ENCODE results near the gene PRR15.
"Not testable (repeated sequence)": the region's sequence is repeated elsewhere in the genome, so short reads cannot be mapped to it uniquely, and the experiment has no call there.

PRR15 gene

GRCh38 chr7:29563590-29564495 lies at the start of gene PRR15:
Gene PRR15 (plus strand): TSS chr7:29563835. CDS start chr7:29566330, 2,495 bp downstream.
- DNase-seq (ENCODE audit: low read depth) = no peak
- H3K4me3 ChIP-seq (ENCODE audit: low read depth, low read length) = peak within 1 kb of the TSS; percentile 59

- no peak for DNase-seq (ENCODE audit: low read depth)
Measured at GRCh38 chr7:29516491-29516890, 47.1 kb upstream of the PRR15 start.

GRCh38 chr7:29518616-29519015 lies 45.0 kb upstream of the PRR15 start:
- DNase-seq (ENCODE audit: low read depth) = no peak
- H3K4me3 ChIP-seq (ENCODE audit: low read depth, low read length) = no peak overlapping the region

More at GRCh38 chr7:29516491-29516890, 47.1 kb upstream of the PRR15 start:
- no peak overlapping the region for H3K4me3 ChIP-seq (ENCODE audit: low read depth, low read length)

- H3K4me3 ChIP-seq (ENCODE audit: low read depth, low read length) = no peak overlapping the region
- no peak for DNase-seq (ENCODE audit: low read depth)
Measured at GRCh38 chr7:29523728-29524127, 39.9 kb upstream of the PRR15 start.

DNA sequence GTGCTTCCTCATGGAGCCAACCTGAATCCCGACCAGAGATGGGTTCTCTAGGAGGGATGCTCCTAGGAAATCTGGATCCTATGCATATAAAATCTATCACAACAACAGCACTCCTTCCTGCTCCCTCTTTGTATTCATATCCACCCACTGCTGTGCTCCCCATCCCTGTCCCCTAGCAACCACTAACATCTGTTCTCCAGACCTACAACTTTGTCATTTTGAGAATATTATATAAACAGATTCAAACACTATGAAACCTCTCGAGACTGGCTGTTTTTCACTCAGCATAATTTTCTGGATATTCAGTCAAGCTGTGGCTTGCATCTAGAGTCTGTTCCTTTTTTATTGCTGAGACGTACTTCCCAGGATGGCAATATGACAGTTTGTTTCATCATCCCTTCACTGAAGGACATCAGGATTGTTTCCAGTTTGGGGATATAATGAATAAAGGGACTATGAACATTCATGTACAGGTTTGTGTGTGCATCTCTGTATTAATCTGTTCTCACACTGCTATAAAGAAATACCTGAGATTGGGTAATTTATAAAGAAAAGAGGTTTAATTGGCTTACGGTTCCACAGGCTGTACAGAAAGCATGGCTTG lies 36.0 kb upstream of the PRR15 start:
- no peak for DNase-seq (ENCODE audit: low read depth)

GRCh38 chr7:29528526-29528925 lies 35.1 kb upstream of the PRR15 start:
- H3K4me3 ChIP-seq (ENCODE audit: low read depth, low read length); DNase-seq (ENCODE audit: low read depth): not testable (repeated sequence)

More for the DNA sequence above, 36.0 kb upstream of the PRR15 start:
- H3K4me3 ChIP-seq (ENCODE audit: low read depth, low read length) = no peak overlapping the region

DNA sequence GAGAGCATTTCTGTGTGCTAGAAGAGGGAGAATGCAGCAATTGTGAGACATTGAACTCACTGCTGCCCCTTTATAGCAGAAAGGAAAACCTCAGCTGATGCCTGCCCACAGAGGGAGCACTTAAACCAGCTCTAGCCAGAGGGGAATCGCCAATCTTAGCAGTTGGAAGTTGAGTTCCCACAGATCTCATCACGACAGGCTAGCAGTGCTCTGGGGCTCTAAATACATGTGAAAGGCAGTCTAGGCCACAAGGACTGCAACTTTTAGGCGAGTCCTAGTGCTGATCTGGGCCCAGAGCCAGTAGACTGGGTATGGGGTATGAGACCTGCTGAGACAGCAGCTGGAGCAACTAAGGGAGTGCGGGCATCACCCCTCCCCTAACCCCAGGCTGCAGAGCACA lies 25.2 kb upstream of the PRR15 start:
- no peak for DNase-seq (ENCODE audit: low read depth)
- H3K4me3 ChIP-seq (ENCODE audit: low read depth, low read length) = no peak overlapping the region

DNA sequence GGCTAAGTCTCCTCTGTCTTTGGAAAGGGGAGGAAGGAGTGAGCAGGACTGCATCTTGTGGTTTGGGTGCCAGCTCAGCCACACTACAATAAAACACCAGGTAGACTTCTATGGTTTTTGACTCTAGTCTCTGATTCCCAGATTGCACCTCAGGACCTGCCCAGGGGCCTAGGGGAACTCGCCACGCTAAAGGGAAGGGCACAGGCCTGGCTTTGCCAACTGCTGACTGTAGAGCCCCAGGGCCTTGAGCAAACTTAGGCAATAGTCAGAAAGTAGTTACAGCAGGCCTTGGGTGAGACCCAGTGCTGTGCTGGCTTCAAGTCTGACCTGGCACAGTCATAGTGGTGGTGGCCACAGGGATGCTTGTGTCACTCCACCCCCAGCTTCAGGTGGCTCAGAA lies 24.2 kb upstream of the PRR15 start:
- no peak for DNase-seq (ENCODE audit: low read depth)
- no peak overlapping the region for H3K4me3 ChIP-seq (ENCODE audit: low read depth, low read length)

GRCh38 chr7:29547421-29547820 lies 16.2 kb upstream of the PRR15 start:
- DNase-seq (ENCODE audit: low read depth) = no peak
- no peak overlapping the region for H3K4me3 ChIP-seq (ENCODE audit: low read depth, low read length)

- no peak for DNase-seq (ENCODE audit: low read depth)
- H3K4me3 ChIP-seq (ENCODE audit: low read depth, low read length) = no peak overlapping the region
Measured at GRCh38 chr7:29548823-29549222, 14.8 kb upstream of the PRR15 start.

GRCh38 chr7:29552392-29552791 lies 11.2 kb upstream of the PRR15 start:
- no peak for DNase-seq (ENCODE audit: low read depth)
- H3K4me3 ChIP-seq (ENCODE audit: low read depth, low read length) = no peak overlapping the region

- no peak overlapping the region for H3K4me3 ChIP-seq (ENCODE audit: low read depth, low read length)
- DNase-seq (ENCODE audit: low read depth) = no peak
Measured at GRCh38 chr7:29555061-29555460, 8.6 kb upstream of the PRR15 start.

DNA sequence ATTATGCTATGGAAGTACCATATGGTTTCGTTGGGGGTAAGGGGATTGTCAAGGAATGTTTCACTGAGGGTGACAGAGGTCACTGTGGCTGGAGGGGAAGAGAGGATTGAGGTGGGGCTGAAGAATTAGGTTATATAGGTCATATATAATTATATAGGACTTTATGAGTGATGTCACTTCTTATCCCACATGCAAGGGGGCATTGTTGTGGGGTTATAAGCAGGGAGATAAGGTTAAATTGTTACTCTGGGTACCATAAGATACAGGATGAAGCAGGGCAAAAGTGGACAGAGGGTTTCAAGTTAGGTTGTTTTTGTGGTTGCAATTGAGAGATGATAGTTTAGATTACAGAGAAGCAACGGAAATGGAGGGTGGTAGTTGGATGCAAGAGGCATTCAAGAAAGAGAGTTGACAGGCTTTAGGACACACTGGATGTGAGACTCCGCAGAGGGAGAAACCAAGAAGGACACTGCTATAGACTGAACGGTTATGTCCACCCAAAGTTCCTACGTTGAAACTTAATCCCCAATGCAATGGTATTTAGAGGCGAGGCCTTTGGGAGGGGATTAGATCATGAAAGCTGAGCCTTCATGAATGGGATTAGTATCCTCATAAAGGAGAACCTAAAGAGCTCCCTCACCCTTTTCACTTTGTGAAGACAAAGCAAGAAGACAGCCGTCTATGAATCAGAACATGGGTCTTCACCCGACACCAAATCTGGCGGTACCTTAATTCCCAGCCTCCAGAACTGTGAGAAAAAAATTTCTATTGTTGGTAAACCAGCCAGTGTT lies 7.0 kb upstream of the PRR15 start:
- no peak for DNase-seq (ENCODE audit: low read depth)

DNA sequence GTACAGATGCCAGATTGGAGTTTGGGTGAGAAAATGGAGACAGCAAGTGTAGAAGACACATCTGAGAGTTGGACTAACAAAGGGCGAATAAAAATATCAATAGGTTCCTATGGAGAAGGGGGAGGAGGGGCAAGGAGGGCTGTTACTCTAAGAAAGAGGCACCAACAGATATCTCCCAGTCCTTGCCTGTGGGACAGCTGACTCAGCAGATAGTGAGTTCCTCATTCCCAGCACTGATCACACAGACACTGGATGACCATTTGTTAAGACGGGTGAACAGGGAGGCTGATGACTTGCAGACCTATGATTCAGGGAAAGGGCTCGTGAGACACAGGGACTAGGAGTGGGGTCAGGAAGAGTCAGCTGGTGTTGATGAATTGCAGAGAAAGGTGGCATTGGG lies 5.7 kb upstream of the PRR15 start:
- no peak overlapping the region for H3K4me3 ChIP-seq (ENCODE audit: low read depth, low read length)
- no peak for DNase-seq (ENCODE audit: low read depth)

More for the DNA sequence above, 7.0 kb upstream of the PRR15 start:
- H3K4me3 ChIP-seq (ENCODE audit: low read depth, low read length) = no peak overlapping the region

DNA sequence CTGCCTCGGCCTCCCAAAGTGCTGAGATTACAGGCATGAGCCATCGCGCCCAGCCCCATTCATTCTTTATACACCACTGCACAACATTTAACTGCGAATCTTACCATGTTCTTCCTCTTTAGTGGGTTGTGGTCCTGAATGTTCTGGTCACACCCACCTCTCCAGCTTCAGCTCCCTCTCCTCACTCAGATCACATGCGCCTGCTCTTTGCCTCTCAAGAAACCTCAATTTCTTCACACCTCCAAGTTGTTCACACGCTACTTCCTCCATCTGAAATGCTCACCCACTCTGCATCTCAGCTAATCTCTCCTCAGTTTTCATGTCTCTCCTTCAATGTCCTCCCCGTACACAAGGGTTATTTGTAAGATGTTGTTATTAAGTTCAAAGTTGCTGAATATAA lies 2.4 kb upstream of the PRR15 start:
- DNase-seq (ENCODE audit: low read depth) = no peak

GRCh38 chr7:29562307-29562706 lies 1.3 kb upstream of the PRR15 start:
- H3K4me3 ChIP-seq (ENCODE audit: low read depth, low read length) = no peak overlapping the region

More for the DNA sequence above, 2.4 kb upstream of the PRR15 start:
- H3K4me3 ChIP-seq (ENCODE audit: low read depth, low read length) = no peak overlapping the region

GRCh38 chr7:29564496-29565223 lies 1.0 kb downstream of the PRR15 start:
- peak overlapping the region; percentile 59 for H3K4me3 ChIP-seq (ENCODE audit: low read depth, low read length)
- no peak for DNase-seq (ENCODE audit: low read depth)

More at GRCh38 chr7:29562307-29562706, 1.3 kb upstream of the PRR15 start:
- no peak for DNase-seq (ENCODE audit: low read depth)

GRCh38 chr7:29565224-29565630 lies 1.6 kb downstream of the PRR15 start:
- H3K4me3 ChIP-seq (ENCODE audit: low read depth, low read length) = peak overlapping the region; percentile 59
- DNase-seq (ENCODE audit: low read depth) = no peak

DNA sequence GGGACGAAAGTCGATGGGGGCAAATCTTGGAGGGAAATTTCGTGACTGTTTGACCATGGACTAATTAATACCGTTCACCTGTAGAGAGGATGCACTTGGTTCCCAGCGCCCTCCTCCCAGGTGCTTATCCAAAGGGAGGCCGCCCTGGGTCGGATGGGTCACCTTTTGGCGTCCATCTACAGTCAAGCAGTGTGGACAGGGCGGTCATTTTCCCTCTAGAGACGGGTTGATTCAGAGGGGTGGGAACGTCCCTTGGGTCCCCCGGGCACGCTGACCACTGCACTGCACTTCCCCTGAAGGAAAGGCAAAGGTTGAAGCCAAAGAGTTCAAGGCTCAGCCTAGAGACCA lies 2.0 kb downstream of the PRR15 start:
- H3K4me3 ChIP-seq (ENCODE audit: low read depth, low read length) = no peak overlapping the region
- DNase-seq (ENCODE audit: low read depth) = no peak

Data from skeletal muscle cell (primary cell).